ENCODE results near the gene FTCD.

The FTCD gene

DNA sequence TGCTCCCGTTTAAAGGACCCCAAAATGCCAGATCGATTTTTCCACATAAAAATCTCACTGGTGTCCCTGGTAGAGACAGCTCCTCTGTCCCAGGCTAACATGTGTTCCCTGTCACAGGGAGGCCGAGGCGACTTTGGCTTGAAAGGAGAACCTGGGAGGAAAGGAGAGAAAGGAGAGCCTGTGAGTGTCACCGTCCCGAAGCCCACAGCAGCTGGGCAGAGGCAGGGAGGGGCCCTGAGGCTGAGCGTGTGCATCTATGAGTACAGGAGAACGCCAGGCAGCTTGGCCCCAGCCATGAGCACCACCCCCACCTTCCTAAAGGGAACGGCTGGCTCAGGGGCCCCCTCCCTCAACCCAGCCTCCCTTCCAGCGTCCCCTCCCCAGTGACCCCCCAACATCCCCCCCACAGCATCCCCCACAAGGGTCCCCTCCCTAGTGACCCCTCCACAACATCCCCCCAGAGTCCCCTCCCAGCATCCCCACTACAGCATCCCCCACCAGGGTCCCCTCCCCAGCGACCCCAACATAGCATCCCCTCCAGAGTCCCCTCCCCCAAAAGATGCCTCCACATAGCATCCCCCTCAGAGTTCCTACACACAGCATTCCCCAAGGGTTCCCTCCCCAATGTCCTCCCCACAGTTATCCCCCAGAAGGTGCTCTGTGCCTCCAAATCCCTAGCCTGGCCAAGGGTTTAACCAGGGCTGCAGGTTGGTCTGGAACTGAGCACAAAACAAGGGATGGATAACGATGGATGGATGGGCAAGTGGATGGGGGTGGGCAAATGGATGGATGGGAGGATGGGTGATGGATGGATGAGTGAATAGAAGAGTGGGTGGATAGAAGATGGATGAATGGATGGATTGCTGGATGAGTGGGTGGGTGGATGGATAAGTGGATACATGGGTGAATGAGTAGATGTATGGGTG is 32.4 kb downstream of the FTCD start:
- no peak for TF ChIP-seq TAF1 (IDR thresholded peaks at IDR 0.05; ENCODE audit: low read depth)
- TF ChIP-seq, protein P1, sequence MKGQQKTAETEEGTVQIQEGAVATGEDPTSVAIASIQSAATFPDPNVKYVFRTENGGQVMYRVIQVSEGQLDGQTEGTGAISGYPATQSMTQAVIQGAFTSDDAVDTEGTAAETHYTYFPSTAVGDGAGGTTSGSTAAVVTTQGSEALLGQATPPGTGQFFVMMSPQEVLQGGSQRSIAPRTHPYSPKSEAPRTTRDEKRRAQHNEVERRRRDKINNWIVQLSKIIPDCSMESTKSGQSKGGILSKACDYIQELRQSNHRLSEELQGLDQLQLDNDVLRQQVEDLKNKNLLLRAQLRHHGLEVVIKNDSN (IDR thresholded peaks at IDR 0.05), result no peak
- TF ChIP-seq CREB1 (IDR thresholded peaks at IDR 0.05; ENCODE audit: low read depth), result no peak
- TF ChIP-seq RAD21 (IDR thresholded peaks at IDR 0.05; ENCODE audit: low read depth), result no peak
- TF ChIP-seq, protein P2, sequence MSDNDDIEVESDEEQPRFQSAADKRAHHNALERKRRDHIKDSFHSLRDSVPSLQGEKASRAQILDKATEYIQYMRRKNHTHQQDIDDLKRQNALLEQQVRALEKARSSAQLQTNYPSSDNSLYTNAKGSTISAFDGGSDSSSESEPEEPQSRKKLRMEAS (IDR thresholded peaks at IDR 0.05), result no peak
- TF ChIP-seq YY1 (IDR thresholded peaks at IDR 0.05; ENCODE audit: low read depth), result no peak
- TF ChIP-seq CEBPB (IDR thresholded peaks at IDR 0.05), result no peak
- TF ChIP-seq ZBTB7A (IDR thresholded peaks at IDR 0.05; ENCODE audit: low read depth), result no peak
- TF ChIP-seq NFIC (IDR thresholded peaks at IDR 0.05), result no peak
- no peak for TF ChIP-seq TEAD4 (IDR thresholded peaks at IDR 0.05)
- no peak for TF ChIP-seq FOXM1 (IDR thresholded peaks at IDR 0.05; ENCODE audit: borderline replicate concordance, low read depth)
- TF ChIP-seq EGR1 (IDR thresholded peaks at IDR 0.05), result no peak
- no peak for TF ChIP-seq TCF12 (IDR thresholded peaks at IDR 0.05; ENCODE audit: low read depth)
- TF ChIP-seq, protein P3, sequence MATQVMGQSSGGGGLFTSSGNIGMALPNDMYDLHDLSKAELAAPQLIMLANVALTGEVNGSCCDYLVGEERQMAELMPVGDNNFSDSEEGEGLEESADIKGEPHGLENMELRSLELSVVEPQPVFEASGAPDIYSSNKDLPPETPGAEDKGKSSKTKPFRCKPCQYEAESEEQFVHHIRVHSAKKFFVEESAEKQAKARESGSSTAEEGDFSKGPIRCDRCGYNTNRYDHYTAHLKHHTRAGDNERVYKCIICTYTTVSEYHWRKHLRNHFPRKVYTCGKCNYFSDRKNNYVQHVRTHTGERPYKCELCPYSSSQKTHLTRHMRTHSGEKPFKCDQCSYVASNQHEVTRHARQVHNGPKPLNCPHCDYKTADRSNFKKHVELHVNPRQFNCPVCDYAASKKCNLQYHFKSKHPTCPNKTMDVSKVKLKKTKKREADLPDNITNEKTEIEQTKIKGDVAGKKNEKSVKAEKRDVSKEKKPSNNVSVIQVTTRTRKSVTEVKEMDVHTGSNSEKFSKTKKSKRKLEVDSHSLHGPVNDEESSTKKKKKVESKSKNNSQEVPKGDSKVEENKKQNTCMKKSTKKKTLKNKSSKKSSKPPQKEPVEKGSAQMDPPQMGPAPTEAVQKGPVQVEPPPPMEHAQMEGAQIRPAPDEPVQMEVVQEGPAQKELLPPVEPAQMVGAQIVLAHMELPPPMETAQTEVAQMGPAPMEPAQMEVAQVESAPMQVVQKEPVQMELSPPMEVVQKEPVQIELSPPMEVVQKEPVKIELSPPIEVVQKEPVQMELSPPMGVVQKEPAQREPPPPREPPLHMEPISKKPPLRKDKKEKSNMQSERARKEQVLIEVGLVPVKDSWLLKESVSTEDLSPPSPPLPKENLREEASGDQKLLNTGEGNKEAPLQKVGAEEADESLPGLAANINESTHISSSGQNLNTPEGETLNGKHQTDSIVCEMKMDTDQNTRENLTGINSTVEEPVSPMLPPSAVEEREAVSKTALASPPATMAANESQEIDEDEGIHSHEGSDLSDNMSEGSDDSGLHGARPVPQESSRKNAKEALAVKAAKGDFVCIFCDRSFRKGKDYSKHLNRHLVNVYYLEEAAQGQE (IDR thresholded peaks at IDR 0.05; ENCODE audit: low read depth), result no peak
- no peak for TF ChIP-seq EP300 (IDR thresholded peaks at IDR 0.05; ENCODE audit: borderline replicate concordance)

DNA sequence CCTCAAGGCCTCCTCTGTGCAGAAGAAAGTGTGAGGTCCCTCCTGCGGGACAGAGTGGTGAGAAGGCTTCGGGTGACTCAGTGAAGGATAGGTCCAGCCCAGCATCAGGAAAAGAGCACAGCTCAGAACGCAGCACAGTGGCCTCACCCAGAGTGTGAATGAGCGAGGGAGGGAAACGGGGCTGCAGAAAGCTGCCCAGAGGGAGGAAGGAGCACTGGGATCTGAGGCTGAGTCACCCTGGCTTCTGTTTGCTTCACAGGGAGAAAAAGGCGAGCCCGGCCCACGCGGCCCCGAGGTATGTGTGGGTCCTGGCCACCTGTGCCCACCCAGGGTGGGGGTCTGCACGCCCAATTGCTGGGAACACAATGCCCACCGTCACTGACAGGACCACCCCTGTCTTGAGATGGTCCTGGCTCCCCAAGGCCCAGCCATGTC is 33.1 kb downstream of the FTCD start:
- TF ChIP-seq NFIC (IDR thresholded peaks at IDR 0.05) (no peak), TAF1 (IDR thresholded peaks at IDR 0.05; ENCODE audit: low read depth) (no peak), EGR1 (IDR thresholded peaks at IDR 0.05) (no peak), YY1 (IDR thresholded peaks at IDR 0.05; ENCODE audit: low read depth) (no peak), ZBTB7A (IDR thresholded peaks at IDR 0.05; ENCODE audit: low read depth) (no peak)
- TF ChIP-seq, protein P3 (IDR thresholded peaks at IDR 0.05; ENCODE audit: low read depth), result no peak

DNA sequence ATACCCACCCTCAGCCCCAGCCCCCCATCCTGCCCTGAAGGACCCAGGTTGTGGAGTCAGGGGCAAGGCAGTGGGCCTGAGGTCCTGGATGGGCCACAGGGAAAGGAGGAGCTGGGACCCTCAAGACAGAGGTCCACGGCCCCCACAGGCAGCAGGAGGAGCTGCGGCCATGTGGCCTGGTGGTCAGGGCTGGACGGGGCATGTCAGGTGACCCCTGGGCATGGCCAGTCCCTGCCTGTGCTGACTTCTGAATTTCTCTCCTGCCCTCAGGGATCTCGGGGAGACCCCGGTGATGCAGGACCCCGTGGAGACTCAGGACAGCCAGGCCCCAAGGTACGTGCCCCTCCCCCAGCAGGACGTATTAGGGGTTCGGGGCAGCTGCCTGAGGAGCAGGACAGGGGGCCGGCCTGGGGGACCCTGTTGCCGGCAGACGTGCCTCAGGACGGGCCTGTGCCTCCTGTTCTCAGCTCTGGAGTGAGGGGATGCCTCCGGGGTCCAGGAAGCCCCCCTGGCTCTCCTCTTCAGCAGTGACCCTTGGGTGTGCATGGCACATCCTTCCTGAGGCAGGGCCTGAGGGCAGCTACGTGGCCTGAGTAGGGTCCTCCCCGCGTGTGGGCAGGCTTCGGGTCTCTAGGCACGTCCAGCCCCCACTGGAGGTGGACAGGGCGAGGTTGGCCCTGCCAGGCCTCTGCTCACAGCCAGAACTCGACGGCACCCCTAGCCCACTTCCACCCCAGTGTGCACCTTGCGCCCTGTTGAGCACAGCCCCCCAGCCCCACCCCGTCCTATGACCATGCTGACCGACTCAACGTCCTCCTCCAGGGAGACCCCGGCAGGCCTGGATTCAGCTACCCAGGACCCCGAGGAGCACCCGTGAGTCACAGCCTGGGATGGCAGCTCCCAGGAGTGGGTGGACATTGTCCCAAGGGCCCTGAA is 33.8 kb downstream of the FTCD start:
- TF ChIP-seq CREB1 (IDR thresholded peaks at IDR 0.05; ENCODE audit: low read depth), result no peak

DNA sequence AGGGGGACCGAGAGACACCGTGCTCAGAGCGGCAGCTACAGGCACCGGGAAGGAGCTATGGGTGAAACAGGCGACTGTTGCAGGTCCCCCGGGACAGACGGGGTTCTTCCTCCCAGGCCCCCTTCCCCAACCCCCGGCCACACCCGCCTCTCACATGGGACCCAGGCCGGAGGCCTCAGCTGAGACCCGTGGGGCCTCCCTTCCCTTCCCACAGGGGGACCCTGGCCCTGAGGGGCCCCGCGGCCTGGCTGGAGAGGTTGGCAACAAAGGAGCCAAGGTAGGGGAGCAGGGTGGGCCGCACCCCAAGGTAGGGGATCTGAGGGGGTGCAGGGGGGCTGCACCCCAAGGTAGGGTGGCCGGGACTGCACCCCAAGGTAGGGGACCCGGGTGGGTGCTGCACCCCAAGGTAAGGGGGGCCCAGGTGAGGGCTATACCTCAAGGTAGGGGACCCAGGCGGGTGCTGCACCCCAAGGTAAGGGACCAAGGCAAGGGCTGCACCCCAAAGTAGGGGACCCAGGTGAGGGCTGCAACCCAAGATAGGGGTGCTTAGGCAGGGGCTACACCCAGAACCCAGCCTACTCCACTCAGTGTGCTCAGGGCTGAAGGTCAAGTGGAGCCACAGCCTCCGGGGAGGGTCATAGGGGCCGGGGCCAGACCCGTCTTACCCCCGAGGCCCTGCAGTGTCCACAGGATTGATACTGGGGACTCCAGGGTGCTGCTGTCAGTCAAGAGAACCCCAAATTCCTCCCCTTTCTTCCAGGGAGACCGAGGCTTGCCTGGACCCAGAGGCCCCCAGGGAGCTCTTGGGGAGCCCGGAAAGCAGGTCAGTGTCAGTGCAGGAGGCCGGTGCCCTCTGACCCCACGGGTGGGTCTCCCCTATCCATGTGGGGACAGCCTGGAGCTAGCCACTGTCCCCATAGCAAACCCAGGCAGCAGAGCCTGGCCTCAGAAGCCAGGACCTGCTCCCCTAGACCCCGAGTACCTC is 34.8 kb downstream of the FTCD start:
- no peak for TF ChIP-seq CEBPB (IDR thresholded peaks at IDR 0.05)
- TF ChIP-seq ZBTB7A (IDR thresholded peaks at IDR 0.05; ENCODE audit: low read depth), result no peak
- no peak for TF ChIP-seq TEAD4 (IDR thresholded peaks at IDR 0.05)
- no peak for TF ChIP-seq EP300 (IDR thresholded peaks at IDR 0.05; ENCODE audit: borderline replicate concordance)
- no peak for TF ChIP-seq CREB1 (IDR thresholded peaks at IDR 0.05; ENCODE audit: low read depth)
- TF ChIP-seq, protein P2 (IDR thresholded peaks at IDR 0.05), result no peak
- TF ChIP-seq NFIC (IDR thresholded peaks at IDR 0.05), result no peak
- TF ChIP-seq EGR1 (IDR thresholded peaks at IDR 0.05), result no peak
- TF ChIP-seq YY1 (IDR thresholded peaks at IDR 0.05; ENCODE audit: low read depth), result no peak

DNA sequence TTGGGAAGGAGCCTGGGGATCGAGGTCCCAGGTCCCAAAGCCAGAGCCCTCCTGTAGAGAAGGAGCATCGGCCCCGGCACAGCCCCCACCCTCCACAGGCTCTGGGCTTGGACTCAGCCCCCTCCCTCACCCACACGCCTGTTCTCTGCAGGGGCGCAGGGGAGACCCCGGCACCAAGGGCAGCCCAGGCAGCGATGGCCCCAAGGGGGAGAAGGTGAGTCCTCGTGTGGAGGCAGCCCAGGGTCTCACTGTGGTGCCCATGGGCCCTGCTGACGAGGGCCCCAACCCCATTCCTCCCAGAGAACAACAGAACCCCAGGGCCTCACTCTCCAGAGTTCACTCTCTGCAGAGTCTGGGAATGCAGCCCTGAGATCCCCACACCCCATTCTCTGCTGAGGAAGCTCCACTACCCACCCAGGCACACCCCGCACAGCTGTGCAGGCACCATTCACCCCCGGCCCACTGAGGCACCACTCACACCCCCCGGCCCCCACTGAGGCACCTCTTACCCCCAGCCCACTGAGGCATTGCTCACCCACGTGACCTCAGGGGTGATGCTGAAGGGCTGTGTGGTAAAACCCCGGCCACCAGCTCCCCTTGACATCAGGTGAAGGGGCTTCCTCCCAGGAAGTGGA is 35.6 kb downstream of the FTCD start:
- TF ChIP-seq, protein P2 (IDR thresholded peaks at IDR 0.05), result no peak
- TF ChIP-seq, protein P1 (IDR thresholded peaks at IDR 0.05), result no peak
- TF ChIP-seq TAF1 (IDR thresholded peaks at IDR 0.05; ENCODE audit: low read depth), result no peak
- TF ChIP-seq TCF12 (IDR thresholded peaks at IDR 0.05; ENCODE audit: low read depth), result no peak
- TF ChIP-seq, protein P3 (IDR thresholded peaks at IDR 0.05; ENCODE audit: low read depth), result no peak
- TF ChIP-seq CREB1 (IDR thresholded peaks at IDR 0.05; ENCODE audit: low read depth), result no peak
- TF ChIP-seq TEAD4 (IDR thresholded peaks at IDR 0.05), result no peak
- TF ChIP-seq EGR1 (IDR thresholded peaks at IDR 0.05), result no peak
- no peak for TF ChIP-seq CEBPB (IDR thresholded peaks at IDR 0.05)
- TF ChIP-seq FOXM1 (IDR thresholded peaks at IDR 0.05; ENCODE audit: borderline replicate concordance, low read depth), result no peak
- no peak for TF ChIP-seq YY1 (IDR thresholded peaks at IDR 0.05; ENCODE audit: low read depth)
- no peak for TF ChIP-seq RAD21 (IDR thresholded peaks at IDR 0.05; ENCODE audit: low read depth)
- TF ChIP-seq EP300 (IDR thresholded peaks at IDR 0.05; ENCODE audit: borderline replicate concordance), result no peak
- no peak for TF ChIP-seq ZBTB7A (IDR thresholded peaks at IDR 0.05; ENCODE audit: low read depth)
- no peak for TF ChIP-seq NFIC (IDR thresholded peaks at IDR 0.05)
